Renal cortical epithelial cell (primary cell): ENCODE data around the gene MAG. TPM values are rescaled to one million over a fixed set of nuclear protein-coding genes. Genes with fewer than 3 reads are reported as not detected.
"Not testable (repeated sequence)": the region's sequence is repeated elsewhere in the genome, so short reads cannot be mapped to it uniquely, and the experiment has no call there.

Source experiments
- DNase-seq: peaks from one replicate; pipeline ENCODE4 v3.0.0-alpha.2; 2011; ENCODE audit warnings: low read depth
- total RNA-seq: library from RNA; depleted of rRNA; stranded (reverse); fragments of >200 nt; gene quantifications from 2 replicates; pipeline ENCODE4 v1.2.3, GENCODE V29; 2014

MAG gene
- total RNA-seq, 1 donor from 2014 or later, result not detected

GRCh38 chr19:35344511-35345031, 52.6 kb downstream of the MAG start:
- no peak for DNase-seq

GRCh38 chr19:35345671-35346111, 53.7 kb downstream of the MAG start:
- DNase-seq, result no peak

GRCh38 chr19:35346193-35347052, 54.5 kb downstream of the MAG start:
- DNase-seq, result no peak

- no peak for DNase-seq
Observed at GRCh38 chr19:35347171-35347929, 55.4 kb downstream of the MAG start, which contains the start of gene FFAR1. Gene FFAR1, plus strand, starts transcription at chr19:35347902. Its CDS starts 3,650 bp downstream, at chr19:35351552.

GRCh38 chr19:35347930-35348298, 56.0 kb downstream of the MAG start:
- DNase-seq, result no peak

- no peak for DNase-seq
Observed at GRCh38 chr19:35348911-35349611, 57.1 kb downstream of the MAG start.

- DNase-seq, result no peak
Observed at GRCh38 chr19:35349614-35350521, 57.9 kb downstream of the MAG start.

- DNase-seq, result no peak
Observed at GRCh38 chr19:35350591-35350990, 58.6 kb downstream of the MAG start.

GRCh38 chr19:35351411-35352176, 59.6 kb downstream of the MAG start:
- no peak for DNase-seq

GRCh38 chr19:35352177-35352447, 60.2 kb downstream of the MAG start:
- DNase-seq, result no peak

- peak; percentile 50 for DNase-seq
Observed at GRCh38 chr19:35352448-35353304, 60.7 kb downstream of the MAG start.

GRCh38 chr19:35353635-35354034, 61.7 kb downstream of the MAG start:
- DNase-seq, result no peak

GRCh38 chr19:35354898-35355297, 62.9 kb downstream of the MAG start:
- DNase-seq, result no peak

GRCh38 chr19:35355791-35356460, 64.0 kb downstream of the MAG start:
- DNase-seq, result no peak

GRCh38 chr19:35357867-35358573, 66.1 kb downstream of the MAG start, which contains the start of gene FFAR3:
Gene FFAR3, plus strand, starts transcription at chr19:35358460. Its CDS starts 431 bp downstream, at chr19:35358891.
- DNase-seq, result no peak

GRCh38 chr19:35358834-35359233, 66.9 kb downstream of the MAG start:
- DNase-seq, result not testable (repeated sequence)

- not testable (repeated sequence) for DNase-seq
Observed at GRCh38 chr19:35359395-35359794, 67.4 kb downstream of the MAG start.

GRCh38 chr19:35360081-35360480, 68.1 kb downstream of the MAG start:
- DNase-seq, result not testable (repeated sequence)
